Stomach (tissue), 4 donors: ENCODE data around the gene COP1.

Source experiments
- POLR2AphosphoS5 ChIP-seq, 3 donors: sonication (generic); formaldehyde crosslinking; IDR thresholded peaks; one replicate each; pipeline ENCODE4 v1.6.1; 2016; ENCODE audit warnings: antibody characterized with exemption in 3 of 3
- TF ChIP-seq, protein P1 (sequence below), 7 experiments: fragments of 450-650 bp in 4 of 7; fragments of 200-600 bp in 3 of 7; sonication (generic) in 3 of 7; IDR thresholded peaks; one replicate each; pipeline ENCODE4 v1.5.1; 2016 to 2019; ENCODE audit warnings: antibody characterized with exemption in 7 of 7, control low read depth in 2 of 7, mild to moderate bottlenecking in 1 of 7

DNA sequence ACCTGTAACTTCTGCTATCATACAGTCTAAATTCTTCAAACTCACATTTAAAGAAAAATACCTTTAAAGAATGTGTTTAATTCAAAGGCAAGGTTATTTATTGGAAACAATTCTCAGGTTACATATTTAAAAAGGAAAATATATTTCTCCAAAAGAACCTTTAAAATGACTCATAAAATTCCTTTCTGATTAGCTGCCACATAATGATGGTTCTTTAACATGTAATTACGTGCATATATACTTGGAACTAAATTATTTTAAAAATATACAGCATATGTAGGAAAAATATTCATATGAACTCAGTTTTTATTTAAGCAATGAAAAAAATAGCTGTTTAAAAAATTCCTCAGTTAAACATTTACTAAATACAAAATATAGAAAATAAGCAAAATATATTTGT lies 173.6 kb downstream of the COP1 start:
- TF ChIP-seq, protein P1, sequence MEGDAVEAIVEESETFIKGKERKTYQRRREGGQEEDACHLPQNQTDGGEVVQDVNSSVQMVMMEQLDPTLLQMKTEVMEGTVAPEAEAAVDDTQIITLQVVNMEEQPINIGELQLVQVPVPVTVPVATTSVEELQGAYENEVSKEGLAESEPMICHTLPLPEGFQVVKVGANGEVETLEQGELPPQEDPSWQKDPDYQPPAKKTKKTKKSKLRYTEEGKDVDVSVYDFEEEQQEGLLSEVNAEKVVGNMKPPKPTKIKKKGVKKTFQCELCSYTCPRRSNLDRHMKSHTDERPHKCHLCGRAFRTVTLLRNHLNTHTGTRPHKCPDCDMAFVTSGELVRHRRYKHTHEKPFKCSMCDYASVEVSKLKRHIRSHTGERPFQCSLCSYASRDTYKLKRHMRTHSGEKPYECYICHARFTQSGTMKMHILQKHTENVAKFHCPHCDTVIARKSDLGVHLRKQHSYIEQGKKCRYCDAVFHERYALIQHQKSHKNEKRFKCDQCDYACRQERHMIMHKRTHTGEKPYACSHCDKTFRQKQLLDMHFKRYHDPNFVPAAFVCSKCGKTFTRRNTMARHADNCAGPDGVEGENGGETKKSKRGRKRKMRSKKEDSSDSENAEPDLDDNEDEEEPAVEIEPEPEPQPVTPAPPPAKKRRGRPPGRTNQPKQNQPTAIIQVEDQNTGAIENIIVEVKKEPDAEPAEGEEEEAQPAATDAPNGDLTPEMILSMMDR (IDR thresholded peaks at IDR 0.05), result no peak
- TF ChIP-seq POLR2AphosphoS5 (IDR thresholded peaks at IDR 0.05), result no peak
